ENCODE results near the gene EEF1A2.

Gene EEF1A2

DNA sequence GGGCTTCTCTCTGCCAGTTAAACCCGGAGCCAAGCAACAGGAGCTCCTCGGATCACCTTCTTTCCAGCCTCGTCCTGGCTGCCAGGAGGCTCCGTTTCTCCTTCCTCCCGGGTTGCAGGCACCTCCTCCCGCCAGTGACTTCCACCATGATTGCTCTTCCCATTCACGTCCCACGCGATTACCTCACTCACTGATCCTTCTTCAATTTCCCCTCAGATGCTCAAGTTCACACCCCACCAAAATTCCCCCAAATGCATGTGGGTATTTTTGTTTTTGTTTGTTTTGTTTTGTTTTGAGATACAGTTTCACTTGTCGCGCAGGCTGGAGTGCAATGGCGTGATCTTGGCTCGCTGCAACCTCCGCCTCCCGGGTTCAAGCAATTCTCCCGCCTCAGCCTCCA is 51.6 kb downstream of the EEF1A2 start:
- no peak for DNase-seq

DNA sequence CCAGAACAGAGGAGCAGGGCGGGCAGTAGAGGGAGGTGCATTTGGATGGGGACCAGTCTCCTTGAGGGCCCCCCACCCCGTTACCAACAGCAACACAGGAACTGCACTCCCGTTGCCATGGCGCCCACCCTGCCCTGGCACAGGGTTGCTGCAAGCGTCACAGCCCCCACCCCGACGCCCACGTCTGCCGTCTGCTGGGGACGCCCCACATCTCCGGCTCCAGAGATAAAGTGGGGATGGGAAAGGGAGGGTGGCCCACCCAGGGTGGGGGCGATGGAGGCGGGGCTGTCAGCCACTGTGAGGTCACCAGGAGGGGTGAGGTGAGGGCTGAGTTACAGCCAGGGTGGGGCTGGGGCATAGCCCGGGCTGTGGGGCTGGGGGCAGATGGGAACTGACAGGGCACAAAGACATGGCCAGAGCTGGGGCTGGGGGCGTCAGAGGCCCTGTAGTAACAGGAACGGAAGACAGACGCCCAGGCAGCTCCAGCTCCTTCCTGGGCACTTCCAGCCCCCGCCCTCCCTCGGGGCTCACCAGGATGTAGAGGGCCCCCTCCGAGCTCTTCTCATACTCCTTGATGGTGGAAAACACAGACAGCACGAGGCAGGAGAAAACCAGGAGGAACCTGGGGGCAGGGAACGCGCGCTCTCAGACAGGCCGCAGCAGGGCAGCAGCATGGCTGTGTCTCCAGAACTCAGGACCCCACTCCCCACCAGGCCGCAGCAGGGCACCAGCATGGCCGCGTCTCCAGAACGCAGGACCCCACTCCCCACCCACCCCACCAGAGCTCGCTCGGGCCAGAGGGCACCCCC is 52.5 kb downstream of the EEF1A2 start:
- DNase-seq = no peak

DNA sequence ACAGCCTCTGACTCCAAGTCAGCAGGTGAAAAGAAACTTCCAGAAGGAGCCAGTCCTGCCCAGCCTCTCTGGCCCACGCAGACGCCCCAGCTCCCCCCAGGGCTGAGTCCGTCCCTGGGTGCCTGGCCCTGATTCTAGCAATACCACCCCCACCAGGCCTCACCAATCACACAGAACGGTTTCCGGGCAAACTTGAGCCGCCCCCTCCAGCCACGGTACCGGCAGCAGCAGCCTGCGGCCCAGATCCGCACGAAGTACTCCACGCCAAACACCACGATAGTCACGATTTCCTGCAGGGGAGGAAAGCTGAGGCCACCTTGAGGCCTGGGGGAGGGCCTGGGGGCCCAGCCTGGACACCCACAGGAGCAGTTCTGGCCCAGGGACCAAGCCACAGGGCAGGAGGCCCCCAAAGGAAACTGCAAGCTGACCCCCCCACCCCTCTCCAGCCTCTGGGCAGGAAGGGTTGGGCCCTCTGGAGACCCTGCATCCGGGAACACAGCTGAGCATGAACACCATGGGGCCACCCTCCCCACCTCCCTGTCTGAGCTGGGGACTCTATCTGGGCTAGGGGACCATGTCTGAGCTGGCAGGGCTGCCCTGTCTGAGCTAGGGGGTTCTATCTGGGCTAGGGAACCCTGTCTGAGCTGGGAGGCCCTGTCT is 53.7 kb downstream of the EEF1A2 start:
- no peak for DNase-seq

DNA sequence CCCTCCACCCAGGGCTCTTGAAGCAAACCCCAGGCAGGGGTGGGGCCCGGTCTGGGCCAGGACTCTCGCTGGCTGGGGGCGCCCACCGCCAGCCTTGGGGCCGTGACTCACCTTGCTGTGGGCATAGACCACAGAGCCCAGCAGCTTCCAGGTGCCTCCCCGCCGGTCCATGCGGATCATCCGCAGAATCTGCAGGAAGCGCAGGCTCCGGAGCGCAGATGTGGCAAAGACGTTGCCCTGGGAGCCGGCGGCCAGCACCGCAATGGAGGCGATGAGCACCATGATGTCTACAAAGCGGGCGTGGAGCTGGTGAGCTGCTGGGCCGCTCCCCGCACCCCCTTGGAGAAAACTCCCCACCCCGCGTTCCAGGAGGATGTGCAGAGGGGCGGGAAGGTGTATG is 54.3 kb downstream of the EEF1A2 start:
- DNase-seq = no peak

DNA sequence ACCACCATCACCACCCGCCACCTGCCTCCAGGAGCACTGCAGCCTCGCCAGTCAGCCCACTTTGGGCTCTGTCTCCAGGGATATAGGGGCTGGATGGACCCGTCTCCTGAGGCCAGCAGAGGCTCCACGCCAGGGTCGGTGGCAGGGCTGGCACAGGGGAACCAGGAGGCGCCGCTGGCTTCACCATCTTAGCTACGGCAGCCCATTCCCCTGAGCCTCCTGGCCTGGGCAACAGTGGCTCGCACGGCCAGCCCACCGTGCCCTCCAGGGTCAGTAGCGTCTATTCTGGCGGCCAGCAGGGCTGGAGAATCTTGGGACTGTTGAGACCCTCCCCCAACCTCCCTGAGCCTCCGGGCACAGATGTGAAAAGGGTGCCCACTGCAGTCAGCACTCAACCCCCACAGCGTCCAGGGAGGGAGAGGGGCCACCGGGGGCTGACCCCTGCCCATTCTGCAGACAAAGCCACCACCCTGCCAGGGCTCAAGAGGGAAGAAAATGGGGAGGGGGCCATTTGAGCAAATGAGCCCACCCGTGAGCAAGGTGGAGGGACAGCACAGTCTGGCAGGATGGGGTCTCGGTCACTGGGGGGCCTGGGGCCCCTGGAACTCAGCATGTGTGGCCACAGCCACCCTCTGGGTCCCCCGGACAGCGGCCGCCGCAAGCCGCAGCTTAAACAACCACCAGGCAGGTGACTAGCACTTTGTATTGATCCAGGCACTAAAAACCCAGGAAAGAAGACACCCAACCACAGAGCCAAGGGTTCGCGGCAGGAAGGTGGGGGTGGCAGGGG is 55.1 kb downstream of the EEF1A2 start:
- DNase-seq = no peak

DNA sequence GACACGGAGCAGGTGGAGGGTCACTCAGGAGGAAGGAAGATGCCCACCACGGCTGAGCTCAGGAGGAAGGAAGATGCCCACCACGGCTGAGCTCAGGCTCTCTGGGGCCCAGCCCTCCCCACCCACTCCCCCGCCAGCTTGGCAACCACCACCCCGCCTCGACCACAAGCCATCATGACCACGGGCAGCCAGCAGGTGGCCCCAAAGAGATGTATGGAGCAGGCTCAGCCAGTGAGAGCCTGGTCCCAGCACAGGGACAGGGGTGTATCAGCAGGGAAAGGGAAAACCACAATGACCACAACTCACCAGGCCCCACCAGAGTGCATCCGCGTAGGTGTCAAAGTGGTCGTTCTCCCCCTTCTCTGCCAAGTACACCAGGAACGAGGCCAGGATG is 56.8 kb downstream of the EEF1A2 start:
- peak; percentile 73 to 79 for DNase-seq

DNA sequence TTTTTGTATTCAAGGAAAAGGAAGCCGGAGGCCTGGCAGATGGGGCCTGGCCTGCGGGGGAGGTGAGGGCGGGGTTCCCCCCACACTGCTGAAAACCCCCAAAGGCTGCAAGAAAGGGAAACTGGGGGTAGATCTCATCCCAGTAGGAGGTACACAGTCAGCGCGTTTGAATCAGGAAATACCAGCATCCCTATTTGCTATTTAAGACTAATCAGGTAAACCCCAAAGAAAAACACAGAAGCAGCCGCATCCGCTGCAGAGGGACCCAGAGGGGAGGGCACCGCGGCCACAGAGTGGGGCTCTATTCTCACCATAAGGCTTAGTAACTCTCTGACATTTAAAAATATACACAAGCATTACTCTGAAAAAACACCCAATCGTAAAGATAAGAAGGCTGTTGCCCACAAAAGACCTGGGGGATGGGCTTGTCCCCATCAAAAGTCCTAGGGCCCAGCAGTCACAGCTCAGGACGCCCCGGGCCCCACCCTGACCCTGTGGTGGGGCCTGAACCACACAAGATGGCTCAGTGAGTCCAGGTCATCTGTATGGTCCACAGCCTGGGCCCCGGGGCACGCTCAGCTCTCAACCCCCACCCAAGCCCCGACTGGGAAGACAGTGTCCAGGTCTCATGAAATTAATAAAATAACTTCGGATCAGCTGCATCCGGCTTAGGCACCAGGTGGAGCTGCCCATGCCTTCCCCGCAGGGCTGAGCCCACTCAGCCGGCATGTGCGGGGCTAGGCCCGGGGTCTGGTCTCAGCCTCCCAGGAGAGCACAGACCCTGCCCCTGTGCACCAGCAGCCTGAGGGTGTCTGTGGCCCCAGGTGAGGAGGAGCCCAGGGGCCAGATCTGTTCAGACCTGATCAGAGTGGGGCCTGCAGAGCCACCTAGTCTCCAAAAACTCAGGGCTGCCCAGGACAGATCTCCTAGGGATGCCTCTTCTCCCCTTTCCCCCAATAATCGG is 57.5 kb downstream of the EEF1A2 start:
- peak; percentile 43 to 58 for DNase-seq

DNA sequence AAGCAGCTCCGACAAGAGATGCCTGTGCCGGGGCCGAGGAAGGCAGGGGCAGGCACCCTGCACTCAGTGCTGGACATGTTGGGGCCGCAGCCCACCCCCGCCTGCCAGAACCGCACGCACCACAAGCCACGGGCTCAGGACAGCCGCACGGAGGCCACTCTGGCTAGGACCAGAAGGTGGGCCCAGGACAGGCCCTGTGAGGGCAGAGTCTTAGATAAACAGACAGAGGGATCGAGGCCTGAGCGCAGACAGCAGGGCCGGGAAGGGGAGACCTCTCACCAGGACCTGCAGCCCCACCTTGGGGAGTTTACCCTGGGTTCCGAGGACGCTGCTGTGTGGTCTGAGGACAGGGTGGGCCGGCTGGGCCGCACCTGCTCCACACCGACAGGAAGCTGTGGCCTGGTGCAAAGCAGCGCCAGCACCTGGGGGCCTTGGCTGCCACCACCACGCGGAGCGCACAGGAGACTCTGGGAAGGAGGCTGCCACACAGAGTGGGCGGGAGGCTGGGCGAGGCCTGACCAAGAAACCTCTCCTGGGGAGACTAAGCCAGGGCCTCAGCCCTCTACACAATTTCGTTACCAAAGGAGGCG is 58.4 kb downstream of the EEF1A2 start:
- DNase-seq = no peak

DNA sequence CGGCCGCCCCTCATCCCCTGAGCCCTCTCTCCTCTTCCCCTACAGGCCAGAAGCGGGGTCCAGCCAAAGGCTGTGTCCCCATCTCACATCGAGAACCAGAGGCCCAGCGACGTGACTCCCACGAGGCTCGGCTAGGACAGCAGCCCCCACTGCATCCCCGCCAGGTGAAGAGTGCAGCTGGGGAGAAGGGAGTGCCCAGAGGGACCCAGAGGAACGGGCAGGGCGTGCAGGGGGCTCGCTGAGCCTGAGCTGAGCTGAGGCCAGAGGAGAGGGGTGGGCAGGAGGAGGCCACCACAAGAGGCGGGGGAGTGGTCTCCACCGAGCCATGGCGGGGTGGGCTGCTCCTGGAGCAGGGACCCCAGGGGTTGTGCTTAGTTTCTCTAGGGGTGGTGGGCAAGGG is 59.0 kb downstream of the EEF1A2 start:
- DNase-seq = no peak

DNA sequence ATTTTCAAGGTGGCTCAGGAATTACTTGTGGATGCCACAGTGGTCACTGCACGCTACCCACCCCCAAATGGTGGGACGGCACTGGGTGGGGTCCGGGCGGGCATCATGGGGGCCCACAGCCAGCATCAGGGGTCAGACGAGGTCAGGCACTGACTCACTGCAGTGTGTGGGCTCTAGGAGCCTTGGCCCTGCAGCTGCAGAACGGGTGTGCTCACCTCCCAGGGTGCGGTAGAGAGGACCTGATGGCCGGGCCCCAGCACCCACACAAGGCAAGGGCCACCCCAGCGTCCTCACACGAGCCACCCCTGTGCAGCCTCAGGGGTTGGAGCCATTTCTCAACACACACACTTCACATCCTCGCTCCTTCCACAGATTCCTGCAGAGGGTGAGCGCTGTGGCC is 60.8 kb downstream of the EEF1A2 start:
- DNase-seq = no peak
